ENCODE data around the gene TCF25. TPM values are rescaled to one million over a fixed set of nuclear protein-coding genes. Genes with fewer than 3 reads are reported as not detected.

Gene TCF25
- total and polyA plus RNA-seq, 8 donors = 124 to 748 (median 216) TPM

DNA sequence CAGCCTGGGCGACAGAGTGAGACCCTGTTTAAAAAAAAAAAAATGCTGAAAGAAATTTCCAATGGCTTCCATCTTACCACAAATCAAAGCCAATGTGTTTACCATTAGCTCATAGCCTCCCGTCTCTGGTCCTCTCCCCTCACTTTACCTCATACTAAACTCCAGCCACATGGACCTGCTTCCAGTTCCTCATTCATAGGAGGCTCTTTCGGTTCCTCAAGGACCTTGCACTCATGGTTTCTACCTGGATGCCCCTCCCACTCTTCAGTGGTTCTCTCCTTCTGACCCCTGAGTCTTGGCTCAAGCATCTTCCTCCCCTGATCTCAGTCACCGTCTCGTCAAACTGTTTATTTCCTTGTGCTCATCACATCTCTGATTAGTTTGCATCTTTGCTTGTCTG is 71.4 kb downstream of the TCF25 start:
- intact Hi-C loops (cut with DNase I; ENCODE audit: low total_unique reads) = no loop called here

DNA sequence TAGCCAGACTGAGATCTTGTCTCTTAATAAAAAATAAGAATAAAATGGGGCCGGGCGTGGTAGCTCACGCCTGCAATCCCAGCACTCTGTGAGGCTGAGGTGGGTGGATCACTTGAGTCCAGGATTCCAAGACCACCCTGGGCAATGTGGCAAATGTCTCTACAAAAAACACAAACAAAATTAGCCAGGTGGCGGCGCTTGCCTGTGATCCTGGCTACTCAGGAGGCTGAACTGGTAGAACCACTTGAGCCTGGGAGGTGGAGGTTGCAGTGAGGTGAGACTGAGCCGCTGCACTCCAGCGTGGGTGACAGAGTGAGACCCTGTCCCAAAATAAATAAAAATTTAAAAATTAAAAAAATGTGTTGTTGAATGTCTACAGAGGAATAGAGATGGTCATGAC is 72.3 kb downstream of the TCF25 start:
- no peak for TF ChIP-seq POLR2AphosphoS5 (IDR thresholded peaks at IDR 0.05)
- TF ChIP-seq, protein P1, sequence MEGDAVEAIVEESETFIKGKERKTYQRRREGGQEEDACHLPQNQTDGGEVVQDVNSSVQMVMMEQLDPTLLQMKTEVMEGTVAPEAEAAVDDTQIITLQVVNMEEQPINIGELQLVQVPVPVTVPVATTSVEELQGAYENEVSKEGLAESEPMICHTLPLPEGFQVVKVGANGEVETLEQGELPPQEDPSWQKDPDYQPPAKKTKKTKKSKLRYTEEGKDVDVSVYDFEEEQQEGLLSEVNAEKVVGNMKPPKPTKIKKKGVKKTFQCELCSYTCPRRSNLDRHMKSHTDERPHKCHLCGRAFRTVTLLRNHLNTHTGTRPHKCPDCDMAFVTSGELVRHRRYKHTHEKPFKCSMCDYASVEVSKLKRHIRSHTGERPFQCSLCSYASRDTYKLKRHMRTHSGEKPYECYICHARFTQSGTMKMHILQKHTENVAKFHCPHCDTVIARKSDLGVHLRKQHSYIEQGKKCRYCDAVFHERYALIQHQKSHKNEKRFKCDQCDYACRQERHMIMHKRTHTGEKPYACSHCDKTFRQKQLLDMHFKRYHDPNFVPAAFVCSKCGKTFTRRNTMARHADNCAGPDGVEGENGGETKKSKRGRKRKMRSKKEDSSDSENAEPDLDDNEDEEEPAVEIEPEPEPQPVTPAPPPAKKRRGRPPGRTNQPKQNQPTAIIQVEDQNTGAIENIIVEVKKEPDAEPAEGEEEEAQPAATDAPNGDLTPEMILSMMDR (IDR thresholded peaks at IDR 0.05) = no peak
- TF ChIP-seq POLR2A (IDR thresholded peaks at IDR 0.05) = no peak
- TF ChIP-seq EP300 (IDR thresholded peaks at IDR 0.05) = no peak
- no peaks in the 10 kb centered on the region for H3K36me3 ChIP-seq
- intact Hi-C loops (cut with DNase I; ENCODE audit: low total_unique reads) = no loop called here
- H3K27ac ChIP-seq = no peak overlapping the region
- peaks cover 18 to 26% (median 23%) of the 10 kb centered on the region in 4 donors for H3K4me1 ChIP-seq
- no peaks in the 10 kb centered on the region for H3K9me3 ChIP-seq
- no peak overlapping the region for H3K4me3 ChIP-seq
- peak in 1 of 2 donors; percentile 62 for DNase-seq
- 36 to 51% (median 48%) methylated on average over 7 of the region's 7 CpGs for WGBS, 5 donors
- H3K27me3 ChIP-seq = peaks cover 0 to 42% (median 0%) of the 10 kb centered on the region in 3 donors

More for the DNA sequence above, 71.4 kb downstream of the TCF25 start:
- no peak overlapping the region for H3K27ac ChIP-seq
- WGBS, 5 donors = 59 to 80% (median 74%) methylated on average over 5 of the region's 5 CpGs
- H3K9me3 ChIP-seq = no peaks in the 10 kb centered on the region
- TF ChIP-seq, protein P1 (IDR thresholded peaks at IDR 0.05) = no peak
- TF ChIP-seq POLR2A (IDR thresholded peaks at IDR 0.05) = no peak
- TF ChIP-seq EP300 (IDR thresholded peaks at IDR 0.05) = no peak
- no peak for TF ChIP-seq POLR2AphosphoS5 (IDR thresholded peaks at IDR 0.05)
- no peak for DNase-seq
- H3K4me1 ChIP-seq = peaks cover 16 to 21% (median 19%) of the 10 kb centered on the region in 4 donors
- H3K36me3 ChIP-seq = no peaks in the 10 kb centered on the region
- no peak overlapping the region for H3K4me3 ChIP-seq
- peaks cover 0 to 42% (median 0%) of the 10 kb centered on the region in 3 donors for H3K27me3 ChIP-seq

DNA sequence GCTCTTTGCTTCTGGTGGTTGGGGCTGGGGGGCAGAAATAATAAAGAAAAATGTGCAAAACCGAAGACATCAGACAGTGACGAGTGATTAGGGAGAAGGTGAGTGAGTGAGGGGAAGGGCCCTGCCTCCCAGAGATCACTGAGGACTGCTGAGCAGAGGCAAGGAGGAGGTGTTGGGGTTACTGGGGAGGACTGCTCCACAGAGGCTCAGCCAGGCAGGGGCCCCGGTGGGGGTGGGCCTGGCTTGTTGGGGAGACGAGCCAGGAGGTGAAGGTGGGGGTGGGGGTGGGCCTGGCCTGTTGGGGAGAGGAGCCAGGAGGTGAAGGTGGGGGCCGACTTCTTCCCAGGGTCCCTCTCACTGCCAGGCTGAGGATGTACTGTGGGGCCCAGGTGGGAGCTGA is 73.1 kb downstream of the TCF25 start:
- no peak for TF ChIP-seq EP300 (IDR thresholded peaks at IDR 0.05)
- TF ChIP-seq POLR2A (IDR thresholded peaks at IDR 0.05) = no peak
- TF ChIP-seq, protein P1 (IDR thresholded peaks at IDR 0.05) = no peak
- no peak for TF ChIP-seq POLR2AphosphoS5 (IDR thresholded peaks at IDR 0.05)
- intact Hi-C loops (cut with DNase I; ENCODE audit: low total_unique reads) = no loop called here
- no peak for DNase-seq
- H3K27ac ChIP-seq = no peak overlapping the region
- H3K36me3 ChIP-seq = peaks cover 0 to 2% (median 0%) of the 10 kb centered on the region in 4 donors
- peaks cover 0 to 42% (median 0%) of the 10 kb centered on the region in 3 donors for H3K27me3 ChIP-seq
- H3K4me1 ChIP-seq = peaks cover 18 to 26% (median 23%) of the 10 kb centered on the region in 4 donors
- 73 to 85% (median 78%) methylated on average over 5 of the region's 5 CpGs for WGBS, 5 donors
- no peaks in the 10 kb centered on the region for H3K9me3 ChIP-seq
- H3K4me3 ChIP-seq = no peak overlapping the region

GRCh38 chr16:89949121-89949742 is 75.8 kb downstream of the TCF25 start:
- Histone ChIP-seq H3K4me3 (peak overlapping the region; percentile 59 to 85 (median 70)), H3K9me3 (no peaks in the 10 kb centered on the region), H3K4me1 (peaks cover 18 to 26% (median 23%) of the 10 kb centered on the region in 4 donors), H3K27me3 (peaks cover 0 to 39% (median 0%) of the 10 kb centered on the region in 3 donors), H3K27ac (peak overlapping the region in 4 of 5 donors; percentile 9 to 77 (median 64)), H3K36me3 (peaks cover 0 to 9% (median 3%) of the 10 kb centered on the region in 4 donors)
- intact Hi-C loops (cut with DNase I; ENCODE audit: low total_unique reads) = no loop called here
- DNase-seq = no peak
- WGBS, 5 donors = 19 to 74% (median 37%) methylated on average over 7 to 55 of the region's 55 CpGs
- TF ChIP-seq POLR2AphosphoS5 (IDR thresholded peaks at IDR 0.05) (no peak), EP300 (IDR thresholded peaks at IDR 0.05) (no peak), POLR2A (IDR thresholded peaks at IDR 0.05) (no peak)
- TF ChIP-seq, protein P1 (IDR thresholded peaks at IDR 0.05) = no peak
